ENCODE data around the gene ASS1.
"Not testable (repeated sequence)": the region's sequence is repeated elsewhere in the genome, so short reads cannot be mapped to it uniquely, and the experiment has no call there.

The ASS1 gene

DNA sequence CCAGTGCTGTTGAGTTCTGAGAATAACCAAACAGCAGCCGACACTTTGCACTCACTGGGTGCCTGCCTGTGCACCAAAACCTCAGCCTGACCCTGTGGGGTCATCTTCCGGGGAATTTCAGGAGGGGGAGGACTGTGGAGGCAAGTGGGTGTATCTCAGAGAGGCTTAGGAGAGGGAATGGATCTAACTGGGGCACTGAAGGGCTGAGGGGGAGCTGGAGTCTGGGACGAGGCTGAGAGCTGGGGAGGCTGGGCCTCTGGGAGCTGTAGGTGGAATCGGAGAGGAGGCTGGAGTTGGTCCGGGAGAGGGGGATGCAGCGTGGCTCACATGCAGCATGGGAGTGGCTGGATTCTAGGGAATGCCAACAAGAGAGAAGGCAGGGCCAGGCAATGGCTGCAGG lies 14.9 kb upstream of the ASS1 start:
- H3K4me1 ChIP-seq (ENCODE audit: insufficient read depth, low read length), result no peaks in the 10 kb centered on the region
- H3K27ac ChIP-seq (ENCODE audit: low read depth, low read length), result no peak overlapping the region
- H3K9ac ChIP-seq (ENCODE audit: low read length), result no peak overlapping the region
- H3K27me3 ChIP-seq (ENCODE audit: control insufficient read depth in 1 of 2, insufficient read depth in 2 of 2, low read length in 2 of 2), result peaks cover 0 to 7% of the 10 kb centered on the region in 2 donors
- no peaks in the 10 kb centered on the region for H3K9me3 ChIP-seq (ENCODE audit: low read length)
- peaks cover 27% of the 10 kb centered on the region for H3K36me3 ChIP-seq (ENCODE audit: insufficient read depth, low read length)
- H3K4me3 ChIP-seq (ENCODE audit: low read depth in 1 of 2, low read length in 2 of 2), result no peak overlapping the region

DNA sequence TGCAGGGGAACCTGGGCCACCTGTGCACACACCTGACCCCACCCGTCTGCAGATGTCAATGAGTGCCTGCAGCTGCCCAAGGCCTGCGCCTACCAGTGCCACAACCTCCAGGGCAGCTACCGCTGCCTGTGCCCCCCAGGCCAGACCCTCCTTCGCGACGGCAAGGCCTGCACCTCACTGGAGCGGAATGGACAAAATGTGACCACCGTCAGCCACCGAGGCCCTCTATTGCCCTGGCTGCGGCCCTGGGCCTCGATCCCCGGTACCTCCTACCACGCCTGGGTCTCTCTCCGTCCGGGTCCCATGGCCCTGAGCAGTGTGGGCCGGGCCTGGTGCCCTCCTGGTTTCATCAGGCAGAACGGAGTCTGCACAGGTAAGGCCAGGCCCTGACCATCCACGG lies 14.5 kb upstream of the ASS1 start:
- H3K4me1 ChIP-seq (ENCODE audit: insufficient read depth, low read length), result no peaks in the 10 kb centered on the region
- H3K9me3 ChIP-seq (ENCODE audit: low read length), result no peaks in the 10 kb centered on the region
- no peak overlapping the region for H3K27ac ChIP-seq (ENCODE audit: low read depth, low read length)
- H3K27me3 ChIP-seq (ENCODE audit: control insufficient read depth in 1 of 2, insufficient read depth in 2 of 2, low read length in 2 of 2), result peaks cover 0 to 7% of the 10 kb centered on the region in 2 donors
- peaks cover 24% of the 10 kb centered on the region for H3K36me3 ChIP-seq (ENCODE audit: insufficient read depth, low read length)
- no peak overlapping the region for H3K4me3 ChIP-seq (ENCODE audit: low read depth in 1 of 2, low read length in 2 of 2)
- no peak overlapping the region for H3K9ac ChIP-seq (ENCODE audit: low read length)

DNA sequence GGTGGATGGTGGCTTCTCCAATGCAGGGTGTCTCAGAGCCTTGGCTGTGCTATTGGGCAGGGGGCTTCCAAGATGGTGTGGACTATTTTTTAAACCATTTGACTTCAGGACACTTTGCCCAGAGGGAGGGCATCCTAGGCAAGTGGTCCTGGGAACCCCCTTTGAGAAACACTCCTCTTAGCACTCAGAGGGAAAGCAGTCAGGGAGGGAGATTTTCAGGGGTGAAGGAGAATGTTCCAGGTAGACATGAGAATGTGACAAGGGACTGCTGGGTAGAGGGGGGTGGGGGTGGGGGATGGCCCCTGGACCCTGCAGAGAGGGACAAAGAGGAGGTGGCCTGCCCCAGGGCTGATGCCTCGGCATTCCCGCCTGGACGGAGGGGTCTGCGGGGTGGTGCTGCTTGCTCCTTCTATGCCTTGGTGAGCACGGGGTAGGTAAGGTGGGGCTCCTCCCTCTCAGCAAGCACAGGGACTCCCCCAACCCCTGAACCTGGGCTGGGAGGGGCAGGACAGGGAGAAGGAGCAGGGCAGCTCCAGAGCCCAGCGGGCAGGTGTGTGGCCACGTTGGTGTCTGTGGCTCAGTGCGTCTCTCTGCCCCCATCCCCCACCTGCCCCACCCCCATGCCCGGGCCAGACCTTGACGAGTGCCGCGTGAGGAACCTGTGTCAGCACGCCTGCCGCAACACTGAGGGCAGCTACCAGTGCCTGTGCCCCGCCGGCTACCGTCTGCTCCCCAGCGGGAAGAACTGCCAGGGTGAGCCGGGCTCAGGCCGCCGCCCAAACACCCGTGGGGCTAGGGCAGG lies 13.8 kb upstream of the ASS1 start:
- H3K4me1 ChIP-seq (ENCODE audit: insufficient read depth, low read length), result no peaks in the 10 kb centered on the region
- H3K36me3 ChIP-seq (ENCODE audit: insufficient read depth, low read length), result peaks cover 24% of the 10 kb centered on the region
- no peak overlapping the region for H3K4me3 ChIP-seq (ENCODE audit: low read depth in 1 of 2, low read length in 2 of 2)
- no peak overlapping the region for H3K9ac ChIP-seq (ENCODE audit: low read length)
- H3K9me3 ChIP-seq (ENCODE audit: low read length), result no peaks in the 10 kb centered on the region
- H3K27ac ChIP-seq (ENCODE audit: low read depth, low read length), result no peak overlapping the region
- H3K27me3 ChIP-seq (ENCODE audit: control insufficient read depth in 1 of 2, insufficient read depth in 2 of 2, low read length in 2 of 2), result peaks cover 0 to 7% of the 10 kb centered on the region in 2 donors

DNA sequence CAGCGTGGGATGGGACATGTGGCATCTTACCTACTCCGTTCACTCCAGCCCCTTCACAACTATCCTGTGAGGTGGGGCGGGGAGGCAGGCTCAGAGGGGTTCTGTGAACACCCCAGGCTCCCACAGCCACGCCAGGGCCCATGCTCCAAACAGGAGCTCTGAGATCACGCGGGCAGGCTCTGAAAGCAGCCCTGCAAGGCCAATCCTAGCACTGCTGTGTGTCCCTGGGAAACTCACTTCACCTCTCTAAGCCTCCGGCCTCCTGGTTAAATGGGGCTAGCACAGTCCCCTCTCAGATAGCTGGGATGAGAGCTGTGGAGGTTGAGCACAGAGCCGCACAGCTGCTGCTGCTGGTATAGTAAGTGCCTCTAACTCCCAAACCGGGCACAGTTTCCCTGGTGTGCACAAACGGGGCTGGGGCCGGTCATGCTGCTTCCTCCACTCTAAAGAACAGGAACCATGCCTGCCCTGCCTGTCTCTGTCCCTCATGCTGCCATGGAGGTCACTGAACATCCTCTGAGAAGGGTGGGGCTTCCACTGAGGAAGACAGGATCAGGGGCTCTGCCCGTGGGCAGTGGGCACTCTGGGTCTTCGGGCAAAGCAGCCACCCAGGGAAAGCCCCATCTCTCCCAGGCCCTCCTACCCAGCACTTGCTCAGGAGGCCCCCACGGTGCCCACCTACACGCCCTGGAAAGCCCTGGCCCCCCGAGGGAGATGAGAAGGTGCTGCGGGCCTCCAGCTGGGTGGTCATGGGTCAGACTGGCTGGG lies 13.0 kb upstream of the ASS1 start:
- no peaks in the 10 kb centered on the region for H3K9me3 ChIP-seq (ENCODE audit: low read length)
- H3K4me3 ChIP-seq (ENCODE audit: low read depth in 1 of 2, low read length in 2 of 2), result no peak overlapping the region
- no peak overlapping the region for H3K9ac ChIP-seq (ENCODE audit: low read length)
- H3K4me1 ChIP-seq (ENCODE audit: insufficient read depth, low read length), result no peaks in the 10 kb centered on the region
- no peak overlapping the region for H3K27ac ChIP-seq (ENCODE audit: low read depth, low read length)
- H3K36me3 ChIP-seq (ENCODE audit: insufficient read depth, low read length), result peaks cover 24% of the 10 kb centered on the region
- H3K27me3 ChIP-seq (ENCODE audit: control insufficient read depth in 1 of 2, insufficient read depth in 2 of 2, low read length in 2 of 2), result peaks cover 0 to 7% of the 10 kb centered on the region in 2 donors

DNA sequence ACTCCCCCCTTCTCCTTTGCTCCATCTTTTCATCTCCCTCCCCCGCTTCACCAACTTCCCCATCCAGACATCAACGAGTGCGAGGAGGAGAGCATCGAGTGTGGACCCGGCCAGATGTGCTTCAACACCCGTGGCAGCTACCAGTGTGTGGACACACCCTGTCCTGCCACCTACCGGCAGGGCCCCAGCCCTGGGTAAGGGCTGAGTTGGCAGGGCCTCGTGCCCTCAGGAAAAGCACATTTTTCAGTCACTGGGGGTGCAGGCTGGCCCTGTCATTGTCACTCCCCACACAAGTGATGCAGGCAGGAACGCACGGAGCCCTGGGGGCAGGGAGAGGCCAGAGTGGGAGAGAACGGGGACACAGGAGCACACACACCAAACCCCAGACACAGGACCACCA lies 12.4 kb upstream of the ASS1 start:
- peaks cover 20% of the 10 kb centered on the region for H3K36me3 ChIP-seq (ENCODE audit: insufficient read depth, low read length)
- no peak overlapping the region for H3K4me3 ChIP-seq (ENCODE audit: low read depth in 1 of 2, low read length in 2 of 2)
- H3K9ac ChIP-seq (ENCODE audit: low read length), result no peak overlapping the region
- peaks cover 0 to 7% of the 10 kb centered on the region in 2 donors for H3K27me3 ChIP-seq (ENCODE audit: control insufficient read depth in 1 of 2, insufficient read depth in 2 of 2, low read length in 2 of 2)
- no peak overlapping the region for H3K27ac ChIP-seq (ENCODE audit: low read depth, low read length)
- H3K4me1 ChIP-seq (ENCODE audit: insufficient read depth, low read length), result no peaks in the 10 kb centered on the region
- no peaks in the 10 kb centered on the region for H3K9me3 ChIP-seq (ENCODE audit: low read length)

GRCh38 chr9:130432796-130433167 lies 12.0 kb upstream of the ASS1 start:
- Histone ChIP-seq H3K36me3 (ENCODE audit: insufficient read depth, low read length) (peaks cover 20% of the 10 kb centered on the region), H3K27me3 (ENCODE audit: control insufficient read depth in 1 of 2, insufficient read depth in 2 of 2, low read length in 2 of 2) (peaks cover 0 to 7% of the 10 kb centered on the region in 2 donors), H3K9me3 (ENCODE audit: low read length) (no peaks in the 10 kb centered on the region), H3K4me1 (ENCODE audit: insufficient read depth, low read length) (no peaks in the 10 kb centered on the region), H3K9ac (ENCODE audit: low read length) (no peak overlapping the region), H3K4me3 (ENCODE audit: low read depth in 1 of 2, low read length in 2 of 2) (no peak overlapping the region), H3K27ac (ENCODE audit: low read depth, low read length) (no peak overlapping the region)

GRCh38 chr9:130433168-130433946 lies 11.4 kb upstream of the ASS1 start:
- no peak overlapping the region for H3K9ac ChIP-seq (ENCODE audit: low read length)
- no peaks in the 10 kb centered on the region for H3K9me3 ChIP-seq (ENCODE audit: low read length)
- peaks cover 0 to 7% of the 10 kb centered on the region in 2 donors for H3K27me3 ChIP-seq (ENCODE audit: control insufficient read depth in 1 of 2, insufficient read depth in 2 of 2, low read length in 2 of 2)
- peaks cover 19% of the 10 kb centered on the region for H3K36me3 ChIP-seq (ENCODE audit: insufficient read depth, low read length)
- no peak overlapping the region for H3K27ac ChIP-seq (ENCODE audit: low read depth, low read length)
- H3K4me3 ChIP-seq (ENCODE audit: low read depth in 1 of 2, low read length in 2 of 2), result no peak overlapping the region
- H3K4me1 ChIP-seq (ENCODE audit: insufficient read depth, low read length), result no peaks in the 10 kb centered on the region

DNA sequence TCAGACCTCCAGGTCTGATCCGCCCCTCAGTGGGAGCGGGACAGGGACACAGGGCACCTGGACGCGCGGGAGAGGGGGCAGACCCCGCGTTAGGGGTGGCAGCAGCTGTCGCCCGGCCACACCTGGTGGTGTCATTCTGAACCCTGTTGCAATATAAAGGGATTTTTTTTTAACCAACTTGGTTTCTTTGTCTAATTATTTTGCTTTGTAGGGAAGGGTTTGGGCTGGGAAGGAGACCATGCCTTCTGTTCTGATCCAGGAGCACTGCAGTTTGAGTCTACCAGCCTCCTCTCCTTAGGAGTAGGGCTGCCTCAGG lies 10.9 kb upstream of the ASS1 start:
- Histone ChIP-seq H3K9ac (ENCODE audit: low read length) (no peak overlapping the region), H3K27ac (ENCODE audit: low read depth, low read length) (no peak overlapping the region), H3K27me3 (ENCODE audit: control insufficient read depth in 1 of 2, insufficient read depth in 2 of 2, low read length in 2 of 2) (peaks cover 0 to 7% of the 10 kb centered on the region in 2 donors), H3K9me3 (ENCODE audit: low read length) (no peaks in the 10 kb centered on the region), H3K4me3 (ENCODE audit: low read depth in 1 of 2, low read length in 2 of 2) (no peak overlapping the region), H3K4me1 (ENCODE audit: insufficient read depth, low read length) (no peaks in the 10 kb centered on the region), H3K36me3 (ENCODE audit: insufficient read depth, low read length) (peaks cover 14% of the 10 kb centered on the region)

GRCh38 chr9:130434656-130435055 lies 10.1 kb upstream of the ASS1 start:
- not testable (repeated sequence) for H3K4me1 ChIP-seq (ENCODE audit: insufficient read depth, low read length); H3K27ac ChIP-seq (ENCODE audit: low read depth, low read length); H3K4me3 ChIP-seq (ENCODE audit: low read depth in 1 of 2, low read length in 2 of 2); H3K9ac ChIP-seq (ENCODE audit: low read length); H3K9me3 ChIP-seq (ENCODE audit: low read length); H3K27me3 ChIP-seq (ENCODE audit: control insufficient read depth in 1 of 2, insufficient read depth in 2 of 2, low read length in 2 of 2)
- peaks cover 10% of the 10 kb centered on the region for H3K36me3 ChIP-seq (ENCODE audit: insufficient read depth, low read length)

DNA sequence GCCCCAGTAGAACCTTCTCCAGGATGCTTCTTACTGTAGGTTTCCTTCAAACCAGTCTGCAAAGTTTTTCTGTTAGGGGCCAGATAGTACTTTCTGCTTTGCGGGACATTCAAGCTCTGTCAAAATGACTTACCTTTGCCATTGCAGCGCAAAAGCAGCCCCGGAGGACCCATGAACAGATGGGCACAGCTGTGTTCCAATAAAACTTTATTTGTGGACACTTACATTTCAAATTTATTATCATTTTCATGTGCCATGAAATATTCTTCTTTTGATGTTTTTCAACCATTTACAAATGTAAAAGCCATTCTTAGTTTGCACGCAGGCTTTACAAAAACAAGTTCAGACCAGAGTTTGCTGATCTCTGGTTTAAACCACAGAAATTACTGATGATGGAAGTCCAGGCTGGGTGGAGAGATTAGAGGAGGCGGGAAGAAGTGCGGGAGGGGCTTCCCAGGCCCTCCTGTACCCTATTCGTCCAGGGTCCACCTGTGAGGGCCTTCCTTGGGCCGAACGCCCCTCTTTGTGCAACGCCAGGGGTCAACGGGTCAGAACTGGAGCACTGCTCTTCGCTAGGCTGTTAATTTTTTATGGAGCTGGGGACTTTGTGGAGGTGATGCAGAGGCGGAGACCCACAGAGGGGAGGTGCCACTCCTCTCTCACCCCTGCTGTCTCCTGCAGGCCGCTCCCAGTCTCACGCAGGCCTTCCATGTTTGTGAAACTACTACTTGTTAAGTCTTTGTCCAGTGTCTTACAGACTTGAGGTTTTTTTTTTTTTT lies 7.6 kb upstream of the ASS1 start:
- H3K27ac ChIP-seq (ENCODE audit: low read depth, low read length), result no peak overlapping the region
- H3K27me3 ChIP-seq (ENCODE audit: control insufficient read depth in 1 of 2, insufficient read depth in 2 of 2, low read length in 2 of 2), result peaks cover 0 to 7% of the 10 kb centered on the region in 2 donors
- no peaks in the 10 kb centered on the region for H3K4me1 ChIP-seq (ENCODE audit: insufficient read depth, low read length)
- H3K9ac ChIP-seq (ENCODE audit: low read length), result no peak overlapping the region
- H3K36me3 ChIP-seq (ENCODE audit: insufficient read depth, low read length), result no peaks in the 10 kb centered on the region
- no peak overlapping the region for H3K4me3 ChIP-seq (ENCODE audit: low read depth in 1 of 2, low read length in 2 of 2)
- H3K9me3 ChIP-seq (ENCODE audit: low read length), result no peaks in the 10 kb centered on the region

Data from muscle layer of colon (tissue), 2 donors.